ENCODE measurements around the gene ERMN. TPM values are rescaled to one million over a fixed set of nuclear protein-coding genes. Genes with fewer than 3 reads are reported as not detected.

The ERMN gene
- total RNA-seq, 1 experiment from 2014 or later: 0.59 TPM

DNA sequence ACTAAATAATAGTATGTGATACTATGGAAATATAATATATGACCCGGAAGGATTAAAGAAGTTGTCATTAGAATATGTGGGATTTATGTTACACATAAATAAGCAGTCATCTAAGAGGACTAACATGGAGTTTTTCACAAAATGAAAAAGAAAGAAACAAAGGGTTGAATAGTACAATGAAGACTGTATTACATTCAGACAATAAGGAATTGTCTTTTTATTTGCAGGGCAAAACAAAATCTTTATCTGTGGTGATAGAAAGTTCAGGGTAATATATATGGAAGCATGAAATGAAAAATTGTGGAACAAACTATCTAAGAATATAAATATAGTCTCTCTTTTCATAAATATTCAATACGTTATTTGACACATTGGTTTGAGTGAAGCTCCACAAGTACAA is 5.8 kb downstream of the ERMN start:
- no peaks in the 10 kb centered on the region for H3K9me3 Mint-ChIP-seq
- no peak overlapping the region for H3K27ac Mint-ChIP-seq
- TF ChIP-seq HMGA2 (CRISPR knock-in tag; IDR thresholded peaks at IDR 0.05) (no peak), TCF7 (CRISPR knock-in tag; IDR thresholded peaks at IDR 0.05; ENCODE audit: low read depth) (no peak), ATF1 (CRISPR knock-in tag; IDR thresholded peaks at IDR 0.05) (no peak), PRDM15 (CRISPR knock-in tag; IDR thresholded peaks at IDR 0.05) (no peak), JUN (CRISPR knock-in tag; IDR thresholded peaks at IDR 0.05) (no peak), MYBL2 (CRISPR knock-in tag; IDR thresholded peaks at IDR 0.05) (no peak), SP1 (CRISPR knock-in tag; conservative IDR thresholded peaks at IDR 0.05) (no peak), IRF1 (CRISPR knock-in tag; IDR thresholded peaks at IDR 0.05) (no peak)
- TF ChIP-seq, protein P1, sequence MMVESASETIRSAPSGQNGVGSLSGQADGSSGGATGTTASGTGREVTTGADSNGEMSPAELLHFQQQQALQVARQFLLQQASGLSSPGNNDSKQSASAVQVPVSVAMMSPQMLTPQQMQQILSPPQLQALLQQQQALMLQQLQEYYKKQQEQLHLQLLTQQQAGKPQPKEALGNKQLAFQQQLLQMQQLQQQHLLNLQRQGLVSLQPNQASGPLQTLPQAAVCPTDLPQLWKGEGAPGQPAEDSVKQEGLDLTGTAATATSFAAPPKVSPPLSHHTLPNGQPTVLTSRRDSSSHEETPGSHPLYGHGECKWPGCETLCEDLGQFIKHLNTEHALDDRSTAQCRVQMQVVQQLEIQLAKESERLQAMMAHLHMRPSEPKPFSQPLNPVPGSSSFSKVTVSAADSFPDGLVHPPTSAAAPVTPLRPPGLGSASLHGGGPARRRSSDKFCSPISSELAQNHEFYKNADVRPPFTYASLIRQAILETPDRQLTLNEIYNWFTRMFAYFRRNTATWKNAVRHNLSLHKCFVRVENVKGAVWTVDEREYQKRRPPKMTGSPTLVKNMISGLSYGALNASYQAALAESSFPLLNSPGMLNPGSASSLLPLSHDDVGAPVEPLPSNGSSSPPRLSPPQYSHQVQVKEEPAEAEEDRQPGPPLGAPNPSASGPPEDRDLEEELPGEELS (CRISPR knock-in tag; IDR thresholded peaks at IDR 0.05): no peak
- DNase-seq (ENCODE audit: low spot score): no peak
- CTCF ChIA-PET: interaction anchor here (1.7 to 2.3 kb wide), 2 partner anchors 13 to 16 kb away, joined by 5 to 15 read pairs; no protein-coding TSS in a partner anchor
- no peaks in the 10 kb centered on the region for H3K27me3 Mint-ChIP-seq (ENCODE audit: low read depth)
- no peaks in the 10 kb centered on the region for H3K36me3 Mint-ChIP-seq
- POLR2A ChIA-PET: no interaction called here
- no peak overlapping the region for H3K4me3 Mint-ChIP-seq
- peaks cover 44% of the 10 kb centered on the region for H3K4me1 Mint-ChIP-seq
- no peak for ATAC-seq

- Mint-ChIP-seq H3K27me3 (ENCODE audit: low read depth) (no peaks in the 10 kb centered on the region), H3K36me3 (no peaks in the 10 kb centered on the region), H3K27ac (no peak overlapping the region), H3K9me3 (no peaks in the 10 kb centered on the region), H3K4me3 (no peak overlapping the region), H3K4me1 (peaks cover 44% of the 10 kb centered on the region)
- ATAC-seq: no peak
- DNase-seq (ENCODE audit: low spot score): no peak
- TF ChIP-seq GRHL2 (CRISPR knock-in tag; IDR thresholded peaks at IDR 0.05; ENCODE audit: insufficient replicate concordance, severe bottlenecking) (no peak), E2F5 (CRISPR knock-in tag; IDR thresholded peaks at IDR 0.05) (no peak), ZNF671 (CRISPR knock-in tag; IDR thresholded peaks at IDR 0.05) (no peak), JAZF1 (CRISPR knock-in tag; IDR thresholded peaks at IDR 0.05) (no peak), FOXP1 (CRISPR knock-in tag; IDR thresholded peaks at IDR 0.05; ENCODE audit: borderline replicate concordance) (no peak), ATF1 (CRISPR knock-in tag; IDR thresholded peaks at IDR 0.05) (no peak), OVOL2 (CRISPR knock-in tag; IDR thresholded peaks at IDR 0.05; ENCODE audit: borderline replicate concordance) (no peak), SOX15 (CRISPR knock-in tag; IDR thresholded peaks at IDR 0.05) (no peak), GTF2I (CRISPR knock-in tag; conservative IDR thresholded peaks at IDR 0.05) (no peak), MYBL2 (CRISPR knock-in tag; IDR thresholded peaks at IDR 0.05) (no peak)
- TF ChIP-seq, protein P2, sequence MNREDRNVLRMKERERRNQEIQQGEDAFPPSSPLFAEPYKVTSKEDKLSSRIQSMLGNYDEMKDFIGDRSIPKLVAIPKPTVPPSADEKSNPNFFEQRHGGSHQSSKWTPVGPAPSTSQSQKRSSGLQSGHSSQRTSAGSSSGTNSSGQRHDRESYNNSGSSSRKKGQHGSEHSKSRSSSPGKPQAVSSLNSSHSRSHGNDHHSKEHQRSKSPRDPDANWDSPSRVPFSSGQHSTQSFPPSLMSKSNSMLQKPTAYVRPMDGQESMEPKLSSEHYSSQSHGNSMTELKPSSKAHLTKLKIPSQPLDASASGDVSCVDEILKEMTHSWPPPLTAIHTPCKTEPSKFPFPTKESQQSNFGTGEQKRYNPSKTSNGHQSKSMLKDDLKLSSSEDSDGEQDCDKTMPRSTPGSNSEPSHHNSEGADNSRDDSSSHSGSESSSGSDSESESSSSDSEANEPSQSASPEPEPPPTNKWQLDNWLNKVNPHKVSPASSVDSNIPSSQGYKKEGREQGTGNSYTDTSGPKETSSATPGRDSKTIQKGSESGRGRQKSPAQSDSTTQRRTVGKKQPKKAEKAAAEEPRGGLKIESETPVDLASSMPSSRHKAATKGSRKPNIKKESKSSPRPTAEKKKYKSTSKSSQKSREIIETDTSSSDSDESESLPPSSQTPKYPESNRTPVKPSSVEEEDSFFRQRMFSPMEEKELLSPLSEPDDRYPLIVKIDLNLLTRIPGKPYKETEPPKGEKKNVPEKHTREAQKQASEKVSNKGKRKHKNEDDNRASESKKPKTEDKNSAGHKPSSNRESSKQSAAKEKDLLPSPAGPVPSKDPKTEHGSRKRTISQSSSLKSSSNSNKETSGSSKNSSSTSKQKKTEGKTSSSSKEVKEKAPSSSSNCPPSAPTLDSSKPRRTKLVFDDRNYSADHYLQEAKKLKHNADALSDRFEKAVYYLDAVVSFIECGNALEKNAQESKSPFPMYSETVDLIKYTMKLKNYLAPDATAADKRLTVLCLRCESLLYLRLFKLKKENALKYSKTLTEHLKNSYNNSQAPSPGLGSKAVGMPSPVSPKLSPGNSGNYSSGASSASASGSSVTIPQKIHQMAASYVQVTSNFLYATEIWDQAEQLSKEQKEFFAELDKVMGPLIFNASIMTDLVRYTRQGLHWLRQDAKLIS (CRISPR knock-in tag; IDR thresholded peaks at IDR 0.05; ENCODE audit: borderline replicate concordance): no peak
- ChIA-PET CTCF (interaction anchor here (1.3 to 3.7 kb wide), 4 partner anchors 9 to 17 kb away, joined by 5 to 22 read pairs (median 11); no protein-coding TSS in a partner anchor), POLR2A (no interaction called here)
These were observed 6.7 kb downstream of the ERMN start for GRCh38 chr2:157318884-157319283.

Measured in WTC11 (cell line).